NCI-H146 treated with DMSO at 0.1 percent for 48 hours (cell line): Measurements from ENCODE around the gene TMEM30B.

Source experiments
- DNase-seq: peaks from one replicate; lab custom pipeline; 2025; ENCODE audit not compliant: unreplicated experiment; lab: John Stamatoyannopoulos, UW

Gene TMEM30B

DNA sequence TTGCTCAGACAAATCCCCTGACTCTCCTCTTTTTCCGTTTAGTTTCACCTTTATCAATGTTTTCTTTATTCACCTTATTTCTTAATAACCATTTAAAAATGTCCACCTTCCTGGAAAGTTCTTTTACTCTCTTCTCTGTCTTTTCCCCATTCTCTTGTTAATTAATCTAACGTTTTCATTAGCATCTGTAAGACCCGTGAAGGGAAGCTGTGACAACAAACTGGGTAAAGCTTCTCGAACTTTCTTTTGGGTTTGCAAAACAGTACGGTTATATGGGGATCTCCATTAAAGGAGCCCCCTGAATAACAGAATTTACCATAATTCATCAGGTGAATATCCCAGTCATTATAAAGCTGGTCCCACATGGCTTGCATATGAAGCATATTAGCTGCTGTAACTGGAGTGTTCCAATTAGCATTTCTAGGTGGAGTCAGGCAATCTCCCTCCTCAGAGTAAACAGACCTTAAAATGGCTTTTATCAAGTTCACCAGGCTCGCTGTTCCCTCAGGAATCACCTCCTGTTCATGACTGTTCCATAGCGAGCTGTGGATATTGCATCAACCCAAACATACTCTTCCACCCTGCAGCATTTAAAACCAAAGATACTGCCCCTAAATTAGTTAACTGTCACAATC lies 42.4 kb downstream of the TMEM30B start:
- DNase-seq = no peak

DNA sequence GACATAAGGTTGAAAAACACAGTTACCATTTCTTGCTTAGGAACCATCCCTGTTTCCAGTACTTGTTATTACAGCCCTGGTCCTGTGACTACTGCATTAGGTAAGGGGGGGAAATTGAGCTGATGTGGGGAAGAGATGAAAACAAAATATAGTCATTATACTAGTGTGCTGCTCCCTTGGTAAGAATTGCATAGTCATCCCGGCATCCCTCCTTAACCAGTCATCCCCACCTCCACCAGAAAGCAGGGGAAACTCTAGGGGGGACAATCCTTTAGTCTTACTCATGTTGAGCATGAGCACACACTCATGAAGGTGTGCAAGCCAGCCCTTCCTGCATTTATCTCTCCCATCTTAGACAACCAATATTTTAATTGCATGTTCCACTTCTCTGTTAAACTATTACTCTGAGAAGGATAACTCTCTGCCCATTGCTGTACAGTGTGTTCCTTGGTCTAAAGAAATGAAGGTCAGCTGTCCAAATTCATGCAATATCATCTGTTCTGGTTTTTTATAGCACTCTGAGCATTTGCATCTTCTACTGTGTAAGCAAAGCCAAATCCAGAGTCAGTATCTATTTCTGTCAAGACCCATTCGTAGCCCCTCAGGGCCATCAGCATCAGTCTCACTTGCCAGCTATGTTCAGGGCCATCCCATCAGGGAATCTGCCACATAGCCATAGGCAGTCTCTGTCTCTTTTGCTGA lies 46.8 kb downstream of the TMEM30B start:
- no peak for DNase-seq

DNA sequence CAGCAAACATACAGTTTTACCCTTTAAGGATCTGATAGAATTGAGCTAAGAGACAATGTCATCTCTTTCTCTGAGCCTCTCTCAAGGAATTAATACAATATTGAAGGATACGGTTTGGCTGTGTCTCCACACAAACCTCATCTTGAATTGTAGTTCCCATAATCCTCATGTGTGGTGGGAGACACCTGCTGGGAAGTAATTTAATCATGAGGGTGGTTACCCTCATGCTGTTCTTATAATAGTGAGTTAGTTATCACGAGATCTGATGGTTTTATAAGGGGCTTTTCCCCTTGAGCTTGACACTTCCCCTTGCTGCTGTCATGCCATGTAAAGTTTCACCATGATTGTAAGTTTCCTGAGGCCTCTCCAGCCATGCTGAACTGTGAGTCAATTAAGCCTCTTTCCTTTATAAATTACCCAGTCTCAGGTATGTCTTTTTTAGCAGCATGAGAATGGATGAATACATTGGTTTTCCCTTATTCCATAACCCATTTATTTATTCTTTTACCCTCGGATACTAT lies 47.6 kb downstream of the TMEM30B start:
- no peak for DNase-seq

DNA sequence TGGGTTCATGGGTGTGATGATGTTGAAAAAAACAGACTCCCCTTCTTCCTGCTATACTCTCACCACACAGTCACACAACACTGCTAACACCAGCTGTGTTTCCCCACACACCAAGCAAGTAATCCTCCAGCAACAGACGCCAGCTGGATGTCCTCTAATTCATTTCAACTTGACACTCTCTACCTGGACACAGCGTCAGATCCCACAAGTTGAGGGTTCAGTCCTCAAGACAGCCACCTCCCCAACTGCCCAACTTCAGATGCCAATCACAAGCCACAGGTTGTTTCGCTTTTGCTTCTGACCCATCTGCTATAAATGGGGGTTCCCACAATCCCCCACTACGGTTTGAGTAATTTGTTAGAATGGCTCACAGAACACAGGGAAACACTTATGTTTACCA lies 49.3 kb downstream of the TMEM30B start:
- DNase-seq = no peak

DNA sequence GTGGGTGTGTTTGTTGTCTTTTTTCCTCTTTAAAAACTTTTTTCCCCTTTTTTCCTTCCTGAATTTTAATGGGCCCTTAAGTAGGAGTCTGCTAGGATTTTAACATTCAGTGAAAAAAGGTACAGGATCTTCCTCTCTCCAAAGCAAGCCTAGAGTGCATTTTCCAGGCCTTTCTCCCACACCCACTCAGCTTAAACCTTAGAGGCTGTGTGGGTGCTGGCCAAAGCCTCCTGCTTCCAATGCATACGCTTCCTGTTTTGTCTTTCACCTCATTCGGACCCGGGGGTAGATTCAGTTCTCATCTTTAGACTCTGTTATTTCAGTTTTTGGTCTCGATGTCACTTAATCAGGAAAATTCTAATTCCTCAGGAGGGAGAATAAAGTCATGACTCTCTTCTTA lies 51.2 kb downstream of the TMEM30B start:
- DNase-seq = no peak

DNA sequence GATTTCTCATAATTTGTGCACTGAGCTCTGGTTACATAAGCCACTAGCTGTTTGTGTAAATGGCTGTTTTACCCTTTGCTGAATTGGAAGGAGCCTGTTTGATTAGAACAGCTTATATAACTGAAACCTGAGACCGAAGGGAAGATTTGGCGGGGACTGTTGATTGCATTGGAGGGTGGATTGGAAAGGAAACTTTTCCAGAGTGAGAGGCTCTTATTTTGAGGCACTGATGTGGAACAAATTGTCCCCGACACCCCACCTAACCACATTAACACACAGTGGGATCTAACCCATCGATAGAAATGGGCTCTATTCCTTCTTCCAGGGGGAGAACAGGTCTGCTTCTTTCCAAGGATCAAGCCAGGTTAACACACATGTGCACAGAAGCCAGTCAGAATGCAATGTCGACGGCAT lies 51.7 kb downstream of the TMEM30B start:
- peak; percentile 75 for DNase-seq

DNA sequence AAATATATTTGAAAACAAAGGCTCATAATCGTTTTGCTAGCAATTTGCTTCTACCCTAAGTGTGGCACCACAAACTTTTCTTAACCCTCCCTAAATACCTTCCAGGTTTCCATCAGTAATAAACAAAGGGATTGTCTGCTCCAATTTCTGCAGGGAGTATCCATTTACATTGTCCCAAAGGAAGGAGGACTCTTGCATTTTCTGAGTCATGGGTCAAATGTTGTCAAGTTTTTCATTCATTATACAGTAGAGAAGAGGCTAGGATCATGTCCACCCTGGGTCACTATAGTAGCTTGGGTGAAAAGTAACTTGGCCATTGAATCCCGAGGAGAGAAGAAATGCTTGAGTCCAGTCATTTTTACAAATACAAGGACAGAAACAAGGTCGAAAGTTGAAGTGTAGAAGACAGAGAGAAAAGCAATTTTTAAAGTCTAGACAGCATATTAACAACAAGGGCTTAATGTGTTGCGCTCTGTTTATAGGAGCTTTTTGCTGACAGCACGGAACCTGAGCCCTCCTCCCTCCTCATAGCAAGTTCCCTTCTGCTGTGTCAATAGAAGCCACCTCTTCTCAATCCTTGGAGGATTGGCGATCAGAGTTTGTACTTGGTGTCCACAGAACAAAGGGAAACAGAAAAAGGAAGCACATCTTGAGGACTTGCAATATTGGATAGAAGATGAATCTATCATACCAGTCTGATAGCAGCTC lies 53.1 kb downstream of the TMEM30B start:
- no peak for DNase-seq
